ENCODE data around the gene ASCL3. TPM values are rescaled to one million over a fixed set of nuclear protein-coding genes. Genes with fewer than 3 reads are reported as not detected.

ASCL3 gene
- total and polyA plus RNA-seq, 10 of the 15 experiments (the other 5 are each of a cell fraction or from before 2014, with no cell fraction given) = not detected

GRCh38 chr11:8942518-8943066 is at the start of gene ASCL3 (continued):
- TF ChIP-seq IRF5 (IDR thresholded peaks at IDR 0.05; ENCODE audit: borderline replicate concordance) (no peak), BRCA1 (IDR thresholded peaks at IDR 0.05; ENCODE audit: low read depth, low read length) (no peak), RFX5 (IDR thresholded peaks at IDR 0.05; ENCODE audit: low read depth, low read length) (no peak), ATF3 (IDR thresholded peaks at IDR 0.05; ENCODE audit: borderline replicate concordance, extremely low read depth, low read depth, low read length) (no peak)

GRCh38 chr11:8989453-8989852 is 46.6 kb upstream of the ASCL3 start:
- H3K27ac ChIP-seq (ENCODE audit: control insufficient read depth, insufficient read depth) = no peak overlapping the region
- no peak overlapping the region for H3K4me3 ChIP-seq
- CTCF ChIA-PET = interaction anchor here (0.8 to 1.0 kb wide), 2 partner anchors 100 to 148 kb away, joined by 3 read pairs; no protein-coding TSS in a partner anchor
- RAD21 ChIA-PET (ENCODE audit: unreplicated experiment) = no interaction called here
- in situ Hi-C loops (cut with MboI) = no loop called here
- peaks cover 0 to 2% of the 10 kb centered on the region in 2 experiments; a peak in 1 of 4 replicates for H3K27me3 ChIP-seq (replicated peaks in 1 of 2; ENCODE audit: control insufficient read depth in 2 of 2, insufficient read depth in 2 of 2, low read length in 1 of 2)
- SMC1A ChIA-PET (ENCODE audit: uncharacterized antibody, unreplicated experiment) = no interaction called here
- no peaks in the 10 kb centered on the region for H3K9me3 ChIP-seq (replicated peaks; ENCODE audit: control insufficient read depth, insufficient read depth, low read length)
- 35% methylated on average over 1 of the region's 1 CpG for WGBS (ENCODE audit: insufficient coverage, insufficient replicate concordance, low lambda C conversion rate, missing lambda C conversion rate)
- no peak overlapping the region for H3K9ac ChIP-seq (ENCODE audit: control insufficient read depth, insufficient read depth, low read length)
- H3K4me2 ChIP-seq (ENCODE audit: control insufficient read depth, insufficient read depth) = no peak overlapping the region
- FAIRE-seq (no peak), ATAC-seq (no peak), DNase-seq (ENCODE audit: low read depth, low spot score) (no peak)
- H3K79me2 ChIP-seq (ENCODE audit: control insufficient read depth, insufficient read depth, low read length) = no peaks in the 10 kb centered on the region
- POLR2A ChIA-PET = no interaction called here
- intact Hi-C loops (cut with micrococcal nuclease; ENCODE audit: unreplicated experiment) = no loop called here
- no TSS peak for BruUV-seq (replicated peaks)
- H3K4me1 ChIP-seq (ENCODE audit: control insufficient read depth, insufficient read depth, low read length) = no peaks in the 10 kb centered on the region
- no peaks in the 10 kb centered on the region for H3K36me3 ChIP-seq (ENCODE audit: control insufficient read depth in 2 of 2, insufficient read depth in 2 of 2, low read length in 1 of 2)
- H2AFZ ChIP-seq (ENCODE audit: control insufficient read depth, low read depth, low read length) = no peak overlapping the region
- H4K20me1 ChIP-seq (ENCODE audit: control insufficient read depth, insufficient read depth) = no peaks in the 10 kb centered on the region
- TF ChIP-seq ZNF592 (IDR thresholded peaks at IDR 0.05) = no peak
- no peak for TF ChIP-seq RELA (IDR thresholded peaks at IDR 0.05; ENCODE audit: borderline replicate concordance, partially characterized antibody)
- no peak for TF ChIP-seq BACH1 (IDR thresholded peaks at IDR 0.05; ENCODE audit: borderline replicate concordance)
- TF ChIP-seq ETV6 (conservative IDR thresholded peaks at IDR 0.05 in 1 of 2, IDR thresholded peaks at IDR 0.05 in 1 of 2; ENCODE audit: borderline replicate concordance in 1 of 2, low read depth in 1 of 2) = no peak
